Measurements from ENCODE around the gene NRF1. TPM values are rescaled to one million over a fixed set of nuclear protein-coding genes. Genes with fewer than 3 reads are reported as not detected.
"Not testable (repeated sequence)": the region's sequence is repeated elsewhere in the genome, so short reads cannot be mapped to it uniquely, and the experiment has no call there.

The NRF1 gene
- total RNA-seq, 4 donors from 2014 or later, result 16.9 to 37.1 (median 27.0) TPM

- Histone ChIP-seq H3K36me3 (no peaks in the 10 kb centered on the region), H3K27ac (no peak overlapping the region), H3K27me3 (no peaks in the 10 kb centered on the region), H3K9me3 (no peaks in the 10 kb centered on the region), H3K4me1 (no peaks in the 10 kb centered on the region), H3K4me3 (replicated peaks in 1 of 3) (no peak overlapping the region)
- 72 to 80% methylated on average over 7 to 9 of the region's 9 CpGs for WGBS, 2 donors
- DNase-seq, result no peak
- intact Hi-C loops (cut with DNase I), result no loop called here
- TF ChIP-seq POLR2A (IDR thresholded peaks at IDR 0.05) (no peak), CTCF (IDR thresholded peaks at IDR 0.05) (no peak)
Observed at GRCh38 chr7:129793506-129794310, 182.2 kb downstream of the NRF1 start.

- H3K4me1 ChIP-seq; H3K9me3 ChIP-seq; H3K27ac ChIP-seq; H3K36me3 ChIP-seq; H3K4me3 ChIP-seq (replicated peaks in 1 of 3); intact Hi-C loops (cut with DNase I); H3K27me3 ChIP-seq; DNase-seq: not testable (repeated sequence)
- WGBS, 2 donors, result 86 to 88% methylated on average over 9 of the region's 9 CpGs
Observed at GRCh38 chr7:129794461-129794860, 182.9 kb downstream of the NRF1 start.

DNA sequence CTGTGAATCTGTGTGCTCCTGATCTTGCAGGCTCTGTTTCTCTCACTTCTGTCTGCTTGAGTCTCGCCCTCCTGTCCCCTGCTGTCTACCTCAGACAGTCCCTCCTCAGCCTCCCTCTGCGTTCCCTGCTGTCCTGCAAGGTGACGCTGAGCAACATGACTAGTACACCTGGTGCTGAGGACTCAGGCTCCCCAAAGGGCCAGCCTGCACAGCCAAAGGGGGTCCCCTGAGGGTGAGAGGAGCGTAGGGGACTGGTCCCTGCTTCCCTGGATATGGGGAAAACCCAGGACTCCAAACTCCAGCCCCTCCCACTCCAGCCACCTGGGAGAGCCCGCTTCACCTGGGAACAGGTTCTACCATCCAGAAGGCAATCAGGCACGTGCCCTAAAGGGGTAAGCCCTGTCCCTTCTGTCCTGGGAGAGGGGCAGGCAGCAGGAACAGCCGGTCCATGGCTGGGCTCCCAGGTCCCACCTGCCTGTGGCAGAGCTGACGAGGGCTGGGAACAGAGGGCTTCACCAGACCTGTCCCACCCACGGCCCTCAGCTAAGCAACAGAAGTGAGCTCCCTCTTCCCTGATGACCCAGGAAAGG, 184.8 kb downstream of the NRF1 start:
- H3K36me3 ChIP-seq, result no peaks in the 10 kb centered on the region
- H3K4me3 ChIP-seq (replicated peaks in 1 of 3), result no peak overlapping the region
- no peak overlapping the region for H3K27ac ChIP-seq
- no peaks in the 10 kb centered on the region for H3K27me3 ChIP-seq
- intact Hi-C loops (cut with DNase I), result no loop called here
- WGBS, 2 donors, result 83 to 89% methylated on average over 9 of the region's 9 CpGs
- H3K4me1 ChIP-seq, result no peaks in the 10 kb centered on the region
- TF ChIP-seq CTCF (IDR thresholded peaks at IDR 0.05), result no peak
- TF ChIP-seq POLR2A (IDR thresholded peaks at IDR 0.05), result no peak
- H3K9me3 ChIP-seq, result no peaks in the 10 kb centered on the region
- no peak for DNase-seq

GRCh38 chr7:129797214-129797789, 185.8 kb downstream of the NRF1 start:
- no peak for DNase-seq
- H3K4me1 ChIP-seq, result no peaks in the 10 kb centered on the region
- TF ChIP-seq POLR2A (IDR thresholded peaks at IDR 0.05) (no peak), CTCF (IDR thresholded peaks at IDR 0.05) (no peak)
- 68 to 79% methylated on average over 7 of the region's 7 CpGs for WGBS, 2 donors
- no peak overlapping the region for H3K4me3 ChIP-seq (replicated peaks in 1 of 3)
- H3K9me3 ChIP-seq, result no peaks in the 10 kb centered on the region
- H3K36me3 ChIP-seq, result no peaks in the 10 kb centered on the region
- intact Hi-C loops (cut with DNase I), result no loop called here
- H3K27ac ChIP-seq, result no peak overlapping the region
- no peaks in the 10 kb centered on the region for H3K27me3 ChIP-seq

DNA sequence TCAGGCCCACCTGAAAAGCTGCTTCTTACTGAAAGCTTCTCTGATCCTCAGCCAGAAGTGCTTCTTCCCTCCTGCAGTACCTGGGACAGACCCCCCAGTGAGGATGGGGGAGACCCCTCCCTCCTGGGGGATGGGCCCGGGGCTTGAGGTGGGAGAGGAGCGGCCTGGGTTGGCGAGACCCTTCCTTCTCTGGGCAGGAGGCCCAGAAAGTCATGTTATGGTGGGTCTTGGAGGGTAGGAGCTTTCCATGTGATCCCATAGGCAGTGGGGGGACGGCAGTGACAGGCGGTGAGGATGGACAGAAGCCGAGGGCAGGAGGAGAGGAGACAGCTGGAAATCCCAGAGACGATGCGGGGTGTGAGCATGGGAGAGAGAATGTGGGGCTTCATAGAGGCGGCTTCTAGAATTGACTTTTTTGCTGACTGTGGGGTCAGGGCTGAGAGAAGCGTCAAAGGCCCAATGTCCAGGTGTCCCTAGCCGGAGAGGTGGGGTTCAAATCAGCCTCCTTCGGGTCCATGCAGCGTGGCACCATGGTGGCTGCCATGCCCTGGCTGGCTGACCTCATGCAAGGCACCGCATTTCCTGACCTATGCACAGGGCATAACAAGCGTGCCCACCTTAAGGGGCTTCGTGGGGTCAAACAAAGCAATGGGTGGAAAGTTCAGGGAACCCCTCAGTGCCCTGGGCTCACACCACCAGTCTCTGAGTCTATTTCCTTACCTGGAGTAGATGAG, 187.3 kb downstream of the NRF1 start:
- DNase-seq, result no peak
- 89 to 91% methylated on average over 14 to 16 of the region's 16 CpGs for WGBS, 2 donors
- H3K4me3 ChIP-seq (replicated peaks in 1 of 3), result no peak overlapping the region
- no peaks in the 10 kb centered on the region for H3K9me3 ChIP-seq
- H3K27me3 ChIP-seq, result no peaks in the 10 kb centered on the region
- H3K4me1 ChIP-seq, result no peaks in the 10 kb centered on the region
- H3K27ac ChIP-seq, result no peak overlapping the region
- no peak for TF ChIP-seq CTCF (IDR thresholded peaks at IDR 0.05)
- no peak for TF ChIP-seq POLR2A (IDR thresholded peaks at IDR 0.05)
- intact Hi-C loops (cut with DNase I), result no loop called here
- no peaks in the 10 kb centered on the region for H3K36me3 ChIP-seq

All from thyroid gland (tissue), 4 donors.